ENCODE results near the gene HSD17B14. TPM values are rescaled to one million over a fixed set of nuclear protein-coding genes. Genes with fewer than 3 reads are reported as not detected.

The HSD17B14 gene
- total and polyA plus RNA-seq, 9 of the 15 experiments (the other 6 are each of a cell fraction or from before 2014, with no cell fraction given), result 0.16 TPM; not detected in 8

GRCh38 chr19:48873476-48874302 is 37.4 kb upstream of the HSD17B14 start (continued):
- TF ChIP-seq, protein P1, sequence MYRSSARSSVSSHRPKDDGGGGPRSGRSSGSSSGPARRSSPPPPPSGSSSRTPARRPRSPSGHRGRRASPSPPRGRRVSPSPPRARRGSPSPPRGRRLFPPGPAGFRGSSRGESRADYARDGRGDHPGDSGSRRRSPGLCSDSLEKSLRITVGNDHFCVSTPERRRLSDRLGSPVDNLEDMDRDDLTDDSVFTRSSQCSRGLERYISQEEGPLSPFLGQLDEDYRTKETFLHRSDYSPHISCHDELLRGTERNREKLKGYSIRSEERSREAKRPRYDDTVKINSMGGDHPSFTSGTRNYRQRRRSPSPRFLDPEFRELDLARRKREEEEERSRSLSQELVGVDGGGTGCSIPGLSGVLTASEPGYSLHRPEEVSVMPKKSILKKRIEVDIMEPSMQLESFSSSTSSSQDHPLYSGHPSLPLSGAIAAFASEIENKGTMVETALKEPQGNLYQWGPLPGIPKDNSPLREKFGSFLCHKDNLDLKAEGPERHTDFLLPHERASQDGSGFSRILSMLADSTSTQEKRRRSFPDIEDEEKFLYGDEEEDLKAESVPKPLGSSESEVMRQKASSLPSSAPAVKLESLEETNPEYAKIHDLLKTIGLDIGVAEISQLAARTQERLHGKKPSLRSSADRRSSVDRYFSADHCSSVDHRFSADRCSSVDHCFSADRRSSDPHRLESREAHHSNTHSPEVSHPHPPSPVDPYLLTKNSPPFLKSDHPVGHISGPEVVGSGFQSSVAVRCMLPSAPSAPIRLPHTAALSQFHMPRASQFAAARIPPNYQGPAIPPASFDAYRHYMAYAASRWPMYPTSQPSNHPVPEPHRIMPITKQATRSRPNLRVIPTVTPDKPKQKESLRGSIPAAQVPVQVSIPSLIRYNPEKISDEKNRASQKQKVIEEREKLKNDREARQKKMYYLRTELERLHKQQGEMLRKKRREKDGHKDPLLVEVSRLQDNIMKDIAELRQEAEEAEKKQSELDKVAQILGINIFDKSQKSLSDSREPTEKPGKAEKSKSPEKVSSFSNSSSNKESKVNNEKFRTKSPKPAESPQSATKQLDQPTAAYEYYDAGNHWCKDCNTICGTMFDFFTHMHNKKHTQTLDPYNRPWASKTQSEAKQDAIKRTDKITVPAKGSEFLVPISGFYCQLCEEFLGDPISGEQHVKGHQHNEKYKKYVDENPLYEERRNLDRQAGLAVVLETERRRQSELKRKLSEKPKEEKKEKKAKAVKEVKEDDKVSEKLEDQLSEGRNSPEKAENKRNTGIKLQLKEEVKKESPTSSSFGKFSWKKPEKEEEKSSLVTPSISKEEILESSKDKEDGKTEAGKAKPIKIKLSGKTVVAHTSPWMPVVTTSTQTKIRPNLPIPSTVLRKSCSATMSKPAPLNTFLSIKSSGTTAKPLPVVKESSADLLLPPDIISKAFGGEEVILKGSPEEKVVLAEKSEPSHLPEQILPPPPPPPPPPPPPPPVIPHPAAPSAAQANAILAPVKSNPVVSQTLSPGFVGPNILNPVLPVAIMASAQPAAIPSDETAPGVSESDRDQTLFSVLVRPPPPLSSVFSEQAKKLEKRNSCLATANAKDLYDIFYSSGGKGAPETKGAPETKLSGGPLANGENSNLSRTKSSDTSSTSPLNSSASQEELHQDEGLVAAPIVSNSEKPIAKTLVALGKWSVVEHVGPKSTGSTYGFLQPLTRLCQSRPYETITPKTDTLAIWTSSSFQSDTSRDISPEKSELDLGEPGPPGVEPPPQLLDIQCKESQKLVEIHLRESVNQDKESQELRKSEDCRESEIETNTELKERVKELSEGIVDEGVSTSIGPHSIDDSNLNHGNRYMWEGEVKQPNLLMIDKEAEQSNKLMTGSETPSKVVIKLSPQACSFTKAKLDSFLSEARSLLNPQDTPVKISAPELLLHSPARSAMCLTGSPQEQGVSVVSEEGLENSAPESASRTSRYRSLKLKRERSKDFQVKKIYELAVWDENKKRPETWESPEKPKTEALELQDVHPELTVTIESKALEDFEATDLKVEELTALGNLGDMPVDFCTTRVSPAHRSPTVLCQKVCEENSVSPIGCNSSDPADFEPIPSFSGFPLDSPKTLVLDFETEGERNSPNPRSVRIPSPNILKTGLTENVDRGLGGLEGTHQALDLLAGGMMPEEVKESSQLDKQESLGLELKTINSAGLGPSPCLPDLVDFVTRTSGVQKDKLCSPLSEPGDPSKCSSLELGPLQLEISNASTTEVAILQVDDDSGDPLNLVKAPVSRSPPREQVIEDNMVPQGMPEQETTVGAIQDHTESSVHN (IDR thresholded peaks at IDR 0.05; ENCODE audit: borderline replicate concordance in 1 of 2, low read depth in 1 of 2), result peak in 1 of 2 experiments; percentile 65; a peak in 2 of 4 replicates
- TF ChIP-seq SIX5 (IDR thresholded peaks at IDR 0.05; ENCODE audit: borderline replicate concordance in 1 of 2, insufficient read depth in 1 of 2, low read depth in 1 of 2, low read length in 2 of 2) (no peak), ZNF274 (IDR thresholded peaks at IDR 0.05; ENCODE audit: borderline replicate concordance, low read depth, low read length) (no peak; the same call in 1 of the 2 replicates), NR2C1 (IDR thresholded peaks at IDR 0.05) (0 out of 2 replicates have a peak, but pooled peaks have one; percentile 45), NR2C1 (tag; IDR thresholded peaks at IDR 0.05) (peak; percentile 68), ELF1 (tag; IDR thresholded peaks at IDR 0.05) (no peak), PTTG1 (tag; IDR thresholded peaks at IDR 0.05; ENCODE audit: low read depth) (no peak), ZNF197 (CRISPR knock-in tag; IDR thresholded peaks at IDR 0.05; ENCODE audit: low read depth) (peak; percentile 78), ZNF124 (CRISPR knock-in tag; IDR thresholded peaks at IDR 0.05) (no peak), CBX2 (IDR thresholded peaks at IDR 0.05; ENCODE audit: insufficient read depth, low read length, poor library complexity, severe bottlenecking) (no peak)
- TF ChIP-seq, protein P2, sequence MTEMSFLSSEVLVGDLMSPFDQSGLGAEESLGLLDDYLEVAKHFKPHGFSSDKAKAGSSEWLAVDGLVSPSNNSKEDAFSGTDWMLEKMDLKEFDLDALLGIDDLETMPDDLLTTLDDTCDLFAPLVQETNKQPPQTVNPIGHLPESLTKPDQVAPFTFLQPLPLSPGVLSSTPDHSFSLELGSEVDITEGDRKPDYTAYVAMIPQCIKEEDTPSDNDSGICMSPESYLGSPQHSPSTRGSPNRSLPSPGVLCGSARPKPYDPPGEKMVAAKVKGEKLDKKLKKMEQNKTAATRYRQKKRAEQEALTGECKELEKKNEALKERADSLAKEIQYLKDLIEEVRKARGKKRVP (CRISPR knock-in tag; IDR thresholded peaks at IDR 0.05), result 0 out of 2 replicates have a peak, but pooled peaks have one; percentile 51

All from K562 (cell line).